NB4 (cell line): ENCODE measurements around the gene COG2.

Source experiments
- MYC ChIP-seq: IDR thresholded peaks from 2 replicates; pipeline ENCODE4 v1.6.1; 2011; ENCODE audit warnings: low read depth, low read length
- TF ChIP-seq, protein P1 (sequence below): IDR thresholded peaks from one replicate; pipeline ENCODE4 v1.5.1; 2012; ENCODE audit warnings: low read depth, low read length

DNA sequence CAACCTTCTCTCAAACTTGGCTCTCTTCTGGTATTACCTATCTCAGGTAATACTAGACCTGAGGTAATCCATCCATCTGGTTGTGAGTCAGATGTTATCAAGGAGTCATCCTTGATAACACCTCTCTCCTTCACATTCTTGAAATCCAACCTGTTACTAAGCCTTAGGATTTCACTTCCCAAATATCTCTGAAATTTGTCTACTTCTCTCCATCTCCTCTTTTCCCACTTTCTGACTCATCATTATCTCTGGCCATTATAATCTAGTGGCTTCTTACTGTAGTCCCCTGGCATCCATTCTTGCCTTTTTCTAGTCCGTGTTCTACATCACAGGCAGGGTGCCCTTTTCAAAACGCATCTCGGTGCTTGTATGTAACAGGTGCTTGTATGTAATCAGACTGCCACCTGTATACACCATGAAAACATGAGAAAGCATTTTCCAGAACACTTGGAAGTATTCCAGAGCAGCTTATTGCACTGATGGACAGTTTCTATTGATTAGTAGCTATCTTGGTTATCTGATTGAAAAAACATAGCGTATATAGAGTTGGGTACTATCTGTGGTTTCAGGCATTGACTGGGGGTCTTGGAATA lies 4.5 kb downstream of the COG2 start:
- TF ChIP-seq, protein P1, sequence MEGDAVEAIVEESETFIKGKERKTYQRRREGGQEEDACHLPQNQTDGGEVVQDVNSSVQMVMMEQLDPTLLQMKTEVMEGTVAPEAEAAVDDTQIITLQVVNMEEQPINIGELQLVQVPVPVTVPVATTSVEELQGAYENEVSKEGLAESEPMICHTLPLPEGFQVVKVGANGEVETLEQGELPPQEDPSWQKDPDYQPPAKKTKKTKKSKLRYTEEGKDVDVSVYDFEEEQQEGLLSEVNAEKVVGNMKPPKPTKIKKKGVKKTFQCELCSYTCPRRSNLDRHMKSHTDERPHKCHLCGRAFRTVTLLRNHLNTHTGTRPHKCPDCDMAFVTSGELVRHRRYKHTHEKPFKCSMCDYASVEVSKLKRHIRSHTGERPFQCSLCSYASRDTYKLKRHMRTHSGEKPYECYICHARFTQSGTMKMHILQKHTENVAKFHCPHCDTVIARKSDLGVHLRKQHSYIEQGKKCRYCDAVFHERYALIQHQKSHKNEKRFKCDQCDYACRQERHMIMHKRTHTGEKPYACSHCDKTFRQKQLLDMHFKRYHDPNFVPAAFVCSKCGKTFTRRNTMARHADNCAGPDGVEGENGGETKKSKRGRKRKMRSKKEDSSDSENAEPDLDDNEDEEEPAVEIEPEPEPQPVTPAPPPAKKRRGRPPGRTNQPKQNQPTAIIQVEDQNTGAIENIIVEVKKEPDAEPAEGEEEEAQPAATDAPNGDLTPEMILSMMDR, result no peak
- TF ChIP-seq MYC, result no peak
